ENCODE results near the gene CNTFR. TPM values are rescaled to one million over a fixed set of nuclear protein-coding genes. Genes with fewer than 3 reads are reported as not detected.

The CNTFR gene
- total and polyA plus RNA-seq, 4 donors: 0.75 to 3.3 (median 2.0) TPM

DNA sequence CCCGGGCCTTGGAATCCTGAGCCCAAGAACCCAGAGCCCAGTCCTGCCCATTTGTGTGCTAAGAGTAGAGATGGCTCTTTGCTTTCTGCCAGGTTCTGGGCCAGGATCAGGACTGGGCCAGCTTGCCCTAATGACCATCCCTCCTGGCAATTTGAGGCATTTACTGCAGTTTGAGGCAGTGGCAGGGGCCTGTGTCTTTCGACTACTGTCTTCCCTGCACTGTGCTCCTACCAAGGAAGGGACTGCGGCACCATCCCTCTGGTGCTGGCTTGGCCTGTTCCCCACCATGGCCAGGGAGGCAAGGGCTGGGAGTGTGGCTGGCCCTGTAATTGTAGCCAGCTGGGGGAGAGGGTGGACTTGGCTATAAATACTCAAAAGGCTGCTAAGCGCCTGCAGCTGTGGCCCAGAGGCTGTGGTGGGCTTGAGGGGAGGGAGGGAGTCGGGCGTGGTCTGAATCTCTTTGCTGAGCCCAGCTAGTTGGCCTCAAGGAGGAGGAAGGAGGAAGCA is 71.4 kb downstream of the CNTFR start:
- no peak overlapping the region for H3K4me3 ChIP-seq (ENCODE audit: low read depth in 1 of 3, low read length in 3 of 3)
- no peaks in the 10 kb centered on the region for H3K27me3 ChIP-seq (ENCODE audit: control insufficient read depth in 4 of 4, insufficient read depth in 4 of 4, low read length in 3 of 4)
- 87% methylated on average over 6 of the region's 6 CpGs for WGBS
- H3K27ac ChIP-seq (ENCODE audit: low read depth in 1 of 2, low read length in 2 of 2): no peak overlapping the region
- H3K9ac ChIP-seq (ENCODE audit: low read depth in 1 of 2, low read length in 2 of 2): no peak overlapping the region
- peaks cover 4 to 35% (median 27%) of the 10 kb centered on the region in 4 donors for H3K4me1 ChIP-seq (ENCODE audit: control insufficient read depth in 4 of 4, insufficient read depth in 4 of 4, low read length in 3 of 4)
- no peak for DNase-seq (ENCODE audit: low spot score)
- no peaks in the 10 kb centered on the region for H3K9me3 ChIP-seq (ENCODE audit: control insufficient read depth in 4 of 4, low read length in 3 of 4)
- H3K36me3 ChIP-seq (ENCODE audit: control insufficient read depth in 4 of 4, insufficient read depth in 3 of 4, low read depth in 1 of 4, low read length in 3 of 4): no peaks in the 10 kb centered on the region
- TF ChIP-seq, protein P1, sequence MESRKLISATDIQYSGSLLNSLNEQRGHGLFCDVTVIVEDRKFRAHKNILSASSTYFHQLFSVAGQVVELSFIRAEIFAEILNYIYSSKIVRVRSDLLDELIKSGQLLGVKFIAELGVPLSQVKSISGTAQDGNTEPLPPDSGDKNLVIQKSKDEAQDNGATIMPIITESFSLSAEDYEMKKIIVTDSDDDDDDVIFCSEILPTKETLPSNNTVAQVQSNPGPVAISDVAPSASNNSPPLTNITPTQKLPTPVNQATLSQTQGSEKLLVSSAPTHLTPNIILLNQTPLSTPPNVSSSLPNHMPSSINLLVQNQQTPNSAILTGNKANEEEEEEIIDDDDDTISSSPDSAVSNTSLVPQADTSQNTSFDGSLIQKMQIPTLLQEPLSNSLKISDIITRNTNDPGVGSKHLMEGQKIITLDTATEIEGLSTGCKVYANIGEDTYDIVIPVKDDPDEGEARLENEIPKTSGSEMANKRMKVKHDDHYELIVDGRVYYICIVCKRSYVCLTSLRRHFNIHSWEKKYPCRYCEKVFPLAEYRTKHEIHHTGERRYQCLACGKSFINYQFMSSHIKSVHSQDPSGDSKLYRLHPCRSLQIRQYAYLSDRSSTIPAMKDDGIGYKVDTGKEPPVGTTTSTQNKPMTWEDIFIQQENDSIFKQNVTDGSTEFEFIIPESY (IDR thresholded peaks at IDR 0.05): no peak
- TF ChIP-seq, protein P2, sequence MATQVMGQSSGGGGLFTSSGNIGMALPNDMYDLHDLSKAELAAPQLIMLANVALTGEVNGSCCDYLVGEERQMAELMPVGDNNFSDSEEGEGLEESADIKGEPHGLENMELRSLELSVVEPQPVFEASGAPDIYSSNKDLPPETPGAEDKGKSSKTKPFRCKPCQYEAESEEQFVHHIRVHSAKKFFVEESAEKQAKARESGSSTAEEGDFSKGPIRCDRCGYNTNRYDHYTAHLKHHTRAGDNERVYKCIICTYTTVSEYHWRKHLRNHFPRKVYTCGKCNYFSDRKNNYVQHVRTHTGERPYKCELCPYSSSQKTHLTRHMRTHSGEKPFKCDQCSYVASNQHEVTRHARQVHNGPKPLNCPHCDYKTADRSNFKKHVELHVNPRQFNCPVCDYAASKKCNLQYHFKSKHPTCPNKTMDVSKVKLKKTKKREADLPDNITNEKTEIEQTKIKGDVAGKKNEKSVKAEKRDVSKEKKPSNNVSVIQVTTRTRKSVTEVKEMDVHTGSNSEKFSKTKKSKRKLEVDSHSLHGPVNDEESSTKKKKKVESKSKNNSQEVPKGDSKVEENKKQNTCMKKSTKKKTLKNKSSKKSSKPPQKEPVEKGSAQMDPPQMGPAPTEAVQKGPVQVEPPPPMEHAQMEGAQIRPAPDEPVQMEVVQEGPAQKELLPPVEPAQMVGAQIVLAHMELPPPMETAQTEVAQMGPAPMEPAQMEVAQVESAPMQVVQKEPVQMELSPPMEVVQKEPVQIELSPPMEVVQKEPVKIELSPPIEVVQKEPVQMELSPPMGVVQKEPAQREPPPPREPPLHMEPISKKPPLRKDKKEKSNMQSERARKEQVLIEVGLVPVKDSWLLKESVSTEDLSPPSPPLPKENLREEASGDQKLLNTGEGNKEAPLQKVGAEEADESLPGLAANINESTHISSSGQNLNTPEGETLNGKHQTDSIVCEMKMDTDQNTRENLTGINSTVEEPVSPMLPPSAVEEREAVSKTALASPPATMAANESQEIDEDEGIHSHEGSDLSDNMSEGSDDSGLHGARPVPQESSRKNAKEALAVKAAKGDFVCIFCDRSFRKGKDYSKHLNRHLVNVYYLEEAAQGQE (IDR thresholded peaks at IDR 0.05): no peak
- no peak for TF ChIP-seq EGR1 (IDR thresholded peaks at IDR 0.05; ENCODE audit: low read depth in 2 of 2)
- no peak for TF ChIP-seq GABPA (IDR thresholded peaks at IDR 0.05 in 1 of 2, conservative IDR thresholded peaks at IDR 0.05 in 1 of 2)
- no peak for TF ChIP-seq TAF1 (conservative IDR thresholded peaks at IDR 0.05)
- TF ChIP-seq JUND (IDR thresholded peaks at IDR 0.05): no peak
- TF ChIP-seq HNF4A (conservative IDR thresholded peaks at IDR 0.05): no peak
- no peak for TF ChIP-seq FOXA2 (IDR thresholded peaks at IDR 0.05)
- TF ChIP-seq HNF4G (IDR thresholded peaks at IDR 0.05): no peak
- TF ChIP-seq, protein P3, sequence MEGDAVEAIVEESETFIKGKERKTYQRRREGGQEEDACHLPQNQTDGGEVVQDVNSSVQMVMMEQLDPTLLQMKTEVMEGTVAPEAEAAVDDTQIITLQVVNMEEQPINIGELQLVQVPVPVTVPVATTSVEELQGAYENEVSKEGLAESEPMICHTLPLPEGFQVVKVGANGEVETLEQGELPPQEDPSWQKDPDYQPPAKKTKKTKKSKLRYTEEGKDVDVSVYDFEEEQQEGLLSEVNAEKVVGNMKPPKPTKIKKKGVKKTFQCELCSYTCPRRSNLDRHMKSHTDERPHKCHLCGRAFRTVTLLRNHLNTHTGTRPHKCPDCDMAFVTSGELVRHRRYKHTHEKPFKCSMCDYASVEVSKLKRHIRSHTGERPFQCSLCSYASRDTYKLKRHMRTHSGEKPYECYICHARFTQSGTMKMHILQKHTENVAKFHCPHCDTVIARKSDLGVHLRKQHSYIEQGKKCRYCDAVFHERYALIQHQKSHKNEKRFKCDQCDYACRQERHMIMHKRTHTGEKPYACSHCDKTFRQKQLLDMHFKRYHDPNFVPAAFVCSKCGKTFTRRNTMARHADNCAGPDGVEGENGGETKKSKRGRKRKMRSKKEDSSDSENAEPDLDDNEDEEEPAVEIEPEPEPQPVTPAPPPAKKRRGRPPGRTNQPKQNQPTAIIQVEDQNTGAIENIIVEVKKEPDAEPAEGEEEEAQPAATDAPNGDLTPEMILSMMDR (IDR thresholded peaks at IDR 0.05; ENCODE audit: low read depth, low read length, missing input control): no peak
- TF ChIP-seq, protein P4, sequence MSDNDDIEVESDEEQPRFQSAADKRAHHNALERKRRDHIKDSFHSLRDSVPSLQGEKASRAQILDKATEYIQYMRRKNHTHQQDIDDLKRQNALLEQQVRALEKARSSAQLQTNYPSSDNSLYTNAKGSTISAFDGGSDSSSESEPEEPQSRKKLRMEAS (IDR thresholded peaks at IDR 0.05): no peak
- TF ChIP-seq RAD21 (IDR thresholded peaks at IDR 0.05): no peak
- TF ChIP-seq NR2F2 (IDR thresholded peaks at IDR 0.05): no peak

DNA sequence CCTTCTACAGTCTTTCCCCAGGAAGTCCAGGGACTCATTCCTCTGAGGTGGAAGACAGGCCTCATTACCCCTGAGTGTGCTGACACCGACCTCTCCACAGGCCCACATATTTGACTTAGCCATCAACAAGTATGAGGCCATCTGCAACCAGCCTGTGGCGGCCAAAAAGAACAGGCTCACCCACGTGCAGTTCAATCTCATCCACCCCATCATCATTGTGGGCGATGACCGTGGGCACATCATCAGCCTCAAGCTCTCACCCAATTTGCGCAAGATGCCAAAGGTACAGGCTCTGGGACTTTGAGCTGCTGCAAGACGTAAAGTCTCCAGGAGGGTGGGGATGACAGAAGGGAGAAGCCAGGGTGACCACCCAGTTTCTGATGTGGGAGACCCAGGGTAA is 72.3 kb downstream of the CNTFR start:
- Histone ChIP-seq H3K27me3 (ENCODE audit: control insufficient read depth in 4 of 4, insufficient read depth in 4 of 4, low read length in 3 of 4) (no peaks in the 10 kb centered on the region), H3K9me3 (ENCODE audit: control insufficient read depth in 4 of 4, low read length in 3 of 4) (no peaks in the 10 kb centered on the region), H3K36me3 (ENCODE audit: control insufficient read depth in 4 of 4, insufficient read depth in 3 of 4, low read depth in 1 of 4, low read length in 3 of 4) (no peaks in the 10 kb centered on the region), H3K9ac (ENCODE audit: low read depth in 1 of 2, low read length in 2 of 2) (no peak overlapping the region), H3K27ac (ENCODE audit: low read depth in 1 of 2, low read length in 2 of 2) (no peak overlapping the region), H3K4me1 (ENCODE audit: control insufficient read depth in 4 of 4, insufficient read depth in 4 of 4, low read length in 3 of 4) (peaks cover 2 to 41% (median 32%) of the 10 kb centered on the region in 4 donors), H3K4me3 (ENCODE audit: low read depth in 1 of 3, low read length in 3 of 3) (no peak overlapping the region)
- 93% methylated on average over 7 of the region's 7 CpGs for WGBS
- no peak for DNase-seq (ENCODE audit: low spot score)
- TF ChIP-seq NR2F2 (IDR thresholded peaks at IDR 0.05): no peak
- TF ChIP-seq JUND (IDR thresholded peaks at IDR 0.05): no peak
- TF ChIP-seq, protein P2 (IDR thresholded peaks at IDR 0.05): no peak
- TF ChIP-seq SP1 (IDR thresholded peaks at IDR 0.05): no peak
- TF ChIP-seq RXRA (IDR thresholded peaks at IDR 0.05): no peak
- TF ChIP-seq, protein P1 (IDR thresholded peaks at IDR 0.05): no peak
- TF ChIP-seq, protein P5, sequence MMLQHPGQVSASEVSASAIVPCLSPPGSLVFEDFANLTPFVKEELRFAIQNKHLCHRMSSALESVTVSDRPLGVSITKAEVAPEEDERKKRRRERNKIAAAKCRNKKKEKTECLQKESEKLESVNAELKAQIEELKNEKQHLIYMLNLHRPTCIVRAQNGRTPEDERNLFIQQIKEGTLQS (IDR thresholded peaks at IDR 0.05): no peak
- no peak for TF ChIP-seq HNF4A (conservative IDR thresholded peaks at IDR 0.05)
- no peak for TF ChIP-seq RAD21 (IDR thresholded peaks at IDR 0.05)
- TF ChIP-seq TAF1 (conservative IDR thresholded peaks at IDR 0.05): no peak
- no peak for TF ChIP-seq GABPA (IDR thresholded peaks at IDR 0.05 in 1 of 2, conservative IDR thresholded peaks at IDR 0.05 in 1 of 2)
- TF ChIP-seq FOXA2 (IDR thresholded peaks at IDR 0.05): no peak

Data from liver (tissue), 9 donors.